MCF 10A (cell line): ENCODE data around the gene ANXA4. TPM values are rescaled to one million over a fixed set of nuclear protein-coding genes. Genes with fewer than 3 reads are reported as not detected.
"Not testable (repeated sequence)": the region's sequence is repeated elsewhere in the genome, so short reads cannot be mapped to it uniquely, and the experiment has no call there.

Source experiments
- BruUV-seq: library from RNA; stranded (reverse); fragments of 400-500 nt; replicated peaks from 2 replicates; lab custom pipeline; 2021; lab: Mats Ljungman, UMichigan
- CTCF ChIA-PET: fragments of 300-600 bp; sonication (Branson Sonifier 250); formaldehyde crosslinking; extraction: SDS; loops from one replicate; lab custom pipeline; 2021; ENCODE audit warnings: antibody characterized with exemption, inconsistent platforms; lab: Yijun Ruan, JAX
- POLR2A ChIA-PET: fragments of 300-600, 350-650 bp; sonication (Branson Sonifier 250); formaldehyde crosslinking; extraction: SDS; loops from one replicate; lab custom pipeline; 2020; ENCODE audit warnings: antibody characterized with exemption, inconsistent platforms; lab: Yijun Ruan, JAX
- DNase-seq: peaks from one replicate; pipeline ENCODE4 v3.0.0-alpha.2; 2018; ENCODE audit not compliant: unreplicated experiment
- H3K27ac Mint-ChIP-seq: one replicate; pipeline ENCODE4 v1.8.0; 2022; ENCODE audit warnings: mild to moderate bottlenecking, low read depth, mixed read lengths; ENCODE audit not compliant: unreplicated experiment
- H3K27me3 Mint-ChIP-seq: one replicate; pipeline ENCODE4 v1.8.0; 2022; ENCODE audit warnings: mixed read lengths; ENCODE audit not compliant: insufficient read depth, unreplicated experiment
- H3K36me3 Mint-ChIP-seq: one replicate; pipeline ENCODE4 v1.8.0; 2022; ENCODE audit warnings: mild to moderate bottlenecking, moderate library complexity, mixed read lengths; ENCODE audit not compliant: insufficient read depth, unreplicated experiment
- H3K4me1 Mint-ChIP-seq: one replicate; pipeline ENCODE4 v1.8.0; 2022; ENCODE audit warnings: mixed read lengths; ENCODE audit not compliant: insufficient read depth, unreplicated experiment
- H3K4me3 Mint-ChIP-seq: one replicate; pipeline ENCODE4 v1.8.0; 2022; ENCODE audit warnings: mild to moderate bottlenecking, moderate library complexity, mixed read lengths; ENCODE audit not compliant: unreplicated experiment
- H3K9me3 Mint-ChIP-seq: one replicate; pipeline ENCODE4 v1.8.0; 2022; ENCODE audit warnings: mixed read lengths; ENCODE audit not compliant: unreplicated experiment
- CTCF ChIP-seq: fragments of 200-600 bp; IDR thresholded peaks from one replicate; pipeline ENCODE4 v1.8.0; 2022; ENCODE audit warnings: antibody characterized with exemption, mild to moderate bottlenecking; ENCODE audit not compliant: unreplicated experiment
- intact Hi-C: fragments of 100-400 bp; cut with micrococcal nuclease; formaldehyde crosslinking; loops from 2 replicates; pipeline ENCODE4 v1.14.1; 2022
- total RNA-seq: library from RNA; stranded (reverse); gene quantifications from 2 replicates; pipeline ENCODE4 v1.2.3, GENCODE V29; 2022

ANXA4 gene
- total RNA-seq, 1 experiment from 2014 or later, result 82.9 TPM

GRCh38 chr2:69798290-69798908 is 56.5 kb downstream of the ANXA4 start:
- no peak for TF ChIP-seq CTCF
- intact Hi-C loops, result loop anchor here (1.0 to 5.0 kb wide), 2 partner anchors 56 to 74 kb away; partner anchors contain the start of gene ANXA4
- POLR2A ChIA-PET, result interaction anchor here (0.9 to 3.0 kb wide), 3 partner anchors 27 to 57 kb away, joined by 3 to 22 read pairs (median 3); partner anchors contain the start of gene ANXA4
- Mint-ChIP-seq H3K36me3 (peaks cover 25% of the 10 kb centered on the region), H3K4me1 (peaks cover 28% of the 10 kb centered on the region), H3K27me3 (no peaks in the 10 kb centered on the region), H3K4me3 (peak overlapping the region; percentile 71), H3K9me3 (no peaks in the 10 kb centered on the region), H3K27ac (peak overlapping the region; percentile 88)
- no TSS peak for BruUV-seq
- DNase-seq, result peak; percentile 19
- CTCF ChIA-PET, result interaction anchor here (1.2 to 5.2 kb wide), 3 partner anchors 15 to 73 kb away, joined by 5 to 20 read pairs (median 14); no protein-coding TSS in a partner anchor

- intact Hi-C loops, result loop anchor here (1.0 to 5.0 kb wide), 2 partner anchors 57 to 75 kb away; partner anchors contain the start of gene ANXA4
- peaks cover 28% of the 10 kb centered on the region for H3K4me1 Mint-ChIP-seq
- H3K4me3 Mint-ChIP-seq, result peak overlapping the region; percentile 71
- ChIA-PET CTCF (interaction anchor here (0.6 to 5.2 kb wide), 5 partner anchors 11 to 395 kb away, joined by 4 to 20 read pairs (median 5); no protein-coding TSS in a partner anchor), POLR2A (interaction anchor here (0.6 to 3.0 kb wide), 8 partner anchors 13 to 74 kb away, joined by 3 to 22 read pairs (median 3); partner anchors contain the start of gene ANXA4)
- peaks cover 28% of the 10 kb centered on the region for H3K36me3 Mint-ChIP-seq
- peak overlapping the region; percentile 88 for H3K27ac Mint-ChIP-seq
- no peak for DNase-seq
- no peaks in the 10 kb centered on the region for H3K27me3 Mint-ChIP-seq
- TF ChIP-seq CTCF, result no peak
- H3K9me3 Mint-ChIP-seq, result no peaks in the 10 kb centered on the region
- no TSS peak for BruUV-seq
Measured at GRCh38 chr2:69798909-69799526, 57.1 kb downstream of the ANXA4 start.

- intact Hi-C loops, result no loop called here
- Mint-ChIP-seq H3K27ac (no peak overlapping the region), H3K36me3 (peaks cover 56% of the 10 kb centered on the region), H3K9me3 (no peaks in the 10 kb centered on the region), H3K27me3 (no peaks in the 10 kb centered on the region), H3K4me1 (peaks cover 28% of the 10 kb centered on the region), H3K4me3 (no peak overlapping the region)
- DNase-seq, result no peak
- TF ChIP-seq CTCF, result no peak
- POLR2A ChIA-PET, result interaction anchor here (0.9 kb wide), 1 partner anchor 27 kb away, joined by 4 read pairs; the partner anchor contains the start of gene GMCL1
- BruUV-seq, result no TSS peak
- CTCF ChIA-PET, result interaction anchor here (0.5 to 5.2 kb wide), 4 partner anchors 14 to 274 kb away, joined by 3 to 20 read pairs (median 10); no protein-coding TSS in a partner anchor
Measured at GRCh38 chr2:69801745-69802290, 59.9 kb downstream of the ANXA4 start.

- intact Hi-C loops, H3K27ac Mint-ChIP-seq, H3K4me3 Mint-ChIP-seq, BruUV-seq, H3K27me3 Mint-ChIP-seq, DNase-seq, H3K9me3 Mint-ChIP-seq: not testable (repeated sequence)
- Mint-ChIP-seq H3K4me1 (peaks cover 20% of the 10 kb centered on the region), H3K36me3 (peaks cover 64% of the 10 kb centered on the region)
- ChIA-PET POLR2A (interaction anchor here (0.8 to 1.7 kb wide), 5 partner anchors 9 to 49 kb away, joined by 3 to 5 read pairs (median 4); partner anchors contain the start of gene GMCL1), CTCF (interaction anchor here (0.6 to 5.2 kb wide), 4 partner anchors 13 to 78 kb away, joined by 3 to 20 read pairs (median 6); no protein-coding TSS in a partner anchor)
Measured at GRCh38 chr2:69802781-69803367, 60.9 kb downstream of the ANXA4 start.
